ENCODE results near the gene FCHSD1.

GRCh38 chr5:141664733-141665461, 13.7 kb upstream of the FCHSD1 start:
- TF ChIP-seq, protein P1, sequence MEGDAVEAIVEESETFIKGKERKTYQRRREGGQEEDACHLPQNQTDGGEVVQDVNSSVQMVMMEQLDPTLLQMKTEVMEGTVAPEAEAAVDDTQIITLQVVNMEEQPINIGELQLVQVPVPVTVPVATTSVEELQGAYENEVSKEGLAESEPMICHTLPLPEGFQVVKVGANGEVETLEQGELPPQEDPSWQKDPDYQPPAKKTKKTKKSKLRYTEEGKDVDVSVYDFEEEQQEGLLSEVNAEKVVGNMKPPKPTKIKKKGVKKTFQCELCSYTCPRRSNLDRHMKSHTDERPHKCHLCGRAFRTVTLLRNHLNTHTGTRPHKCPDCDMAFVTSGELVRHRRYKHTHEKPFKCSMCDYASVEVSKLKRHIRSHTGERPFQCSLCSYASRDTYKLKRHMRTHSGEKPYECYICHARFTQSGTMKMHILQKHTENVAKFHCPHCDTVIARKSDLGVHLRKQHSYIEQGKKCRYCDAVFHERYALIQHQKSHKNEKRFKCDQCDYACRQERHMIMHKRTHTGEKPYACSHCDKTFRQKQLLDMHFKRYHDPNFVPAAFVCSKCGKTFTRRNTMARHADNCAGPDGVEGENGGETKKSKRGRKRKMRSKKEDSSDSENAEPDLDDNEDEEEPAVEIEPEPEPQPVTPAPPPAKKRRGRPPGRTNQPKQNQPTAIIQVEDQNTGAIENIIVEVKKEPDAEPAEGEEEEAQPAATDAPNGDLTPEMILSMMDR (IDR thresholded peaks at IDR 0.05) = peak; percentile 79 to 89 (median 83)
- TF ChIP-seq POLR2A (IDR thresholded peaks at IDR 0.05) (no peak), POLR2AphosphoS5 (IDR thresholded peaks at IDR 0.05; ENCODE audit: insufficient read depth in 1 of 2, low read depth in 1 of 2) (peak in 1 of 2 donors; percentile 31)
